Measurements from ENCODE around the gene GSTO2.

GSTO2 gene

GRCh38 chr10:104284846-104285245 lies 15.9 kb downstream of the GSTO2 start:
- no peaks in the 10 kb centered on the region for H3K79me2 ChIP-seq (ENCODE audit: insufficient read depth, low read length)
- no peak overlapping the region for H2AFZ ChIP-seq (ENCODE audit: low read length)
- no peak overlapping the region for H3K9ac ChIP-seq (ENCODE audit: low read depth, low read length, poor library complexity, severe bottlenecking)
- no peaks in the 10 kb centered on the region for H3K9me3 ChIP-seq (ENCODE audit: insufficient read depth, low read depth, low read length)
- no peak overlapping the region for H3K4me3 ChIP-seq (ENCODE audit: low read length, poor library complexity, severe bottlenecking)
- no peaks in the 10 kb centered on the region for H3K27me3 ChIP-seq (ENCODE audit: insufficient read depth, low read length, poor library complexity, severe bottlenecking)
- H3K4me1 ChIP-seq (ENCODE audit: insufficient read depth, low read length, poor library complexity, severe bottlenecking), result no peaks in the 10 kb centered on the region
- H3K4me2 ChIP-seq (ENCODE audit: low read depth, low read length, poor library complexity, severe bottlenecking), result no peak overlapping the region
- H3K36me3 ChIP-seq (ENCODE audit: insufficient read depth, low read length), result no peaks in the 10 kb centered on the region
- no peaks in the 10 kb centered on the region for H3K9me2 ChIP-seq (replicated peaks; ENCODE audit: low read depth, low read length)
- TF ChIP-seq, protein P1, sequence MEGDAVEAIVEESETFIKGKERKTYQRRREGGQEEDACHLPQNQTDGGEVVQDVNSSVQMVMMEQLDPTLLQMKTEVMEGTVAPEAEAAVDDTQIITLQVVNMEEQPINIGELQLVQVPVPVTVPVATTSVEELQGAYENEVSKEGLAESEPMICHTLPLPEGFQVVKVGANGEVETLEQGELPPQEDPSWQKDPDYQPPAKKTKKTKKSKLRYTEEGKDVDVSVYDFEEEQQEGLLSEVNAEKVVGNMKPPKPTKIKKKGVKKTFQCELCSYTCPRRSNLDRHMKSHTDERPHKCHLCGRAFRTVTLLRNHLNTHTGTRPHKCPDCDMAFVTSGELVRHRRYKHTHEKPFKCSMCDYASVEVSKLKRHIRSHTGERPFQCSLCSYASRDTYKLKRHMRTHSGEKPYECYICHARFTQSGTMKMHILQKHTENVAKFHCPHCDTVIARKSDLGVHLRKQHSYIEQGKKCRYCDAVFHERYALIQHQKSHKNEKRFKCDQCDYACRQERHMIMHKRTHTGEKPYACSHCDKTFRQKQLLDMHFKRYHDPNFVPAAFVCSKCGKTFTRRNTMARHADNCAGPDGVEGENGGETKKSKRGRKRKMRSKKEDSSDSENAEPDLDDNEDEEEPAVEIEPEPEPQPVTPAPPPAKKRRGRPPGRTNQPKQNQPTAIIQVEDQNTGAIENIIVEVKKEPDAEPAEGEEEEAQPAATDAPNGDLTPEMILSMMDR (conservative IDR thresholded peaks at IDR 0.05; ENCODE audit: low read length), result no peak
- no peak for TF ChIP-seq EZH2phosphoT487 (IDR thresholded peaks at IDR 0.05; ENCODE audit: borderline replicate concordance)
- H4K20me1 ChIP-seq (ENCODE audit: insufficient read depth, low read length, poor library complexity, severe bottlenecking), result no peaks in the 10 kb centered on the region
- no peaks in the 10 kb centered on the region for H3F3A ChIP-seq (ENCODE audit: low read depth)

DNA sequence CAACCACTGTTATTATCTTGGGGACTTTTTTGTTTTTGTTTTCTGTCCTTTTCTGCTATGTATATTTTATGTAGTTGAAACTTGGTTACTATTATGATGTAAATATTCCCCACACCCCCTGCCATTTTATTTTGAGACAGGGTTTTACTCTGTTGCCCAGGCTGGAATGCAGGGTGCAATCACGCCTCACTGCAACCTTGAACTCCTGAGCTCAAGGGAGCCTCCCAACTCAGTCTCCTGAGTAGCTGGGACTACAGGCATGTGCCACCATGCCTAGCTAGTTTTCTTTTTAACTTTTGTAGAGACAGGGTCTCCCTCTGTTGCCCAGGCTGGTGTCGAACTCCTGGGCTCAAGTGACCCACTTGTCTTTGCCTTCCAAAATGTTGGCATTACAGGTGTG lies 18.0 kb downstream of the GSTO2 start:
- H3K9me2 ChIP-seq (replicated peaks; ENCODE audit: low read depth, low read length), result no peaks in the 10 kb centered on the region
- TF ChIP-seq, protein P1 (conservative IDR thresholded peaks at IDR 0.05; ENCODE audit: low read length), result no peak
- TF ChIP-seq EZH2phosphoT487 (IDR thresholded peaks at IDR 0.05; ENCODE audit: borderline replicate concordance), result no peak
- H3K9ac ChIP-seq (ENCODE audit: low read depth, low read length, poor library complexity, severe bottlenecking), result no peak overlapping the region
- no peak overlapping the region for H2AFZ ChIP-seq (ENCODE audit: low read length)
- no peaks in the 10 kb centered on the region for H3K79me2 ChIP-seq (ENCODE audit: insufficient read depth, low read length)
- H3K27me3 ChIP-seq (ENCODE audit: insufficient read depth, low read length, poor library complexity, severe bottlenecking), result no peaks in the 10 kb centered on the region
- no peaks in the 10 kb centered on the region for H3K4me1 ChIP-seq (ENCODE audit: insufficient read depth, low read length, poor library complexity, severe bottlenecking)
- H3K36me3 ChIP-seq (ENCODE audit: insufficient read depth, low read length), result no peaks in the 10 kb centered on the region
- H4K20me1 ChIP-seq (ENCODE audit: insufficient read depth, low read length, poor library complexity, severe bottlenecking), result no peaks in the 10 kb centered on the region
- no peaks in the 10 kb centered on the region for H3F3A ChIP-seq (ENCODE audit: low read depth)
- no peak overlapping the region for H3K4me2 ChIP-seq (ENCODE audit: low read depth, low read length, poor library complexity, severe bottlenecking)
- no peaks in the 10 kb centered on the region for H3K9me3 ChIP-seq (ENCODE audit: insufficient read depth, low read depth, low read length)
- no peak overlapping the region for H3K4me3 ChIP-seq (ENCODE audit: low read length, poor library complexity, severe bottlenecking)

DNA sequence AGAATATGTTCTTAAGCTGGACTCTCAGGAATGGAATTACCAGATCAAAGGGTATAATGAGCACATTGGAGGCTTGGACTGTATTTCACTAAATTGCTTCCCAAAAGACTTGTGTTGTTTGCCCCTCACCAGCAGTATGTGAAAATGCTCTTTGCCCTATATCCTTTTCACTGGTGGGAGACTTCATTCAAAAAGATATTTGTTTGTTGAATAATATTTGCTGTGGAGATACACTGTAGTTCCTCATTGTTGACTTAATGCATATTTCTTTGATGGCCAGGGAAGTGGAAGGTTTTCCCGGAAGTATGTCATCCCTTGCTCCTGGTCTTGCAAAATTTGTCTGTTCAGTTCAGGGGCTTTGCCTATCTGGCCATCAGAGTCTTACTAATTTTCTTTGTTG lies 19.4 kb downstream of the GSTO2 start:
- Histone ChIP-seq H3K9ac (ENCODE audit: low read depth, low read length, poor library complexity, severe bottlenecking) (no peak overlapping the region), H3K9me2 (replicated peaks; ENCODE audit: low read depth, low read length) (no peaks in the 10 kb centered on the region), H3F3A (ENCODE audit: low read depth) (no peaks in the 10 kb centered on the region), H2AFZ (ENCODE audit: low read length) (no peak overlapping the region), H4K20me1 (ENCODE audit: insufficient read depth, low read length, poor library complexity, severe bottlenecking) (no peaks in the 10 kb centered on the region), H3K4me3 (ENCODE audit: low read length, poor library complexity, severe bottlenecking) (no peak overlapping the region), H3K79me2 (ENCODE audit: insufficient read depth, low read length) (no peaks in the 10 kb centered on the region), H3K36me3 (ENCODE audit: insufficient read depth, low read length) (no peaks in the 10 kb centered on the region), H3K4me1 (ENCODE audit: insufficient read depth, low read length, poor library complexity, severe bottlenecking) (no peaks in the 10 kb centered on the region), H3K4me2 (ENCODE audit: low read depth, low read length, poor library complexity, severe bottlenecking) (no peak overlapping the region), H3K9me3 (ENCODE audit: insufficient read depth, low read depth, low read length) (no peaks in the 10 kb centered on the region), H3K27me3 (ENCODE audit: insufficient read depth, low read length, poor library complexity, severe bottlenecking) (no peaks in the 10 kb centered on the region)
- TF ChIP-seq, protein P1 (conservative IDR thresholded peaks at IDR 0.05; ENCODE audit: low read length), result no peak
- no peak for TF ChIP-seq EZH2phosphoT487 (IDR thresholded peaks at IDR 0.05; ENCODE audit: borderline replicate concordance)

All from Loucy (cell line).